PC-3 (cell line): ENCODE measurements around the gene NR5A2. TPM values are rescaled to one million over a fixed set of nuclear protein-coding genes. Genes with fewer than 3 reads are reported as not detected.

Experiments
- ATAC-seq: fragments of 200-7000 bp; cut with Tn5 transposase; 2 replicates; pipeline ENCODE4 v1.9.1; 2020; ENCODE audit warnings: mild to moderate bottlenecking, moderate library complexity
- BruUV-seq: library from RNA; stranded (reverse); fragments of 400-500 nt; replicated peaks from 2 replicates; lab custom pipeline; 2021; lab: Mats Ljungman, UMichigan
- CTCF ChIA-PET: fragments of 300-600 bp; sonication (Branson Sonifier 250); formaldehyde crosslinking; loops from one replicate; lab custom pipeline; 2022; ENCODE audit warnings: antibody characterized with exemption; lab: Charles Lee
- POLR2A ChIA-PET: fragments of 300-600 bp; sonication (Branson Sonifier 250); formaldehyde crosslinking; loops from one replicate; lab custom pipeline; 2022; ENCODE audit warnings: antibody characterized with exemption; ENCODE audit not compliant: unreplicated experiment; lab: Charles Lee
- DNase-seq: peaks from one replicate; pipeline ENCODE4 v3.0.0-alpha.2; 2015
- H2AFZ ChIP-seq: fragments of 300-600 bp; sonication (generic); 2 replicates; pipeline ENCODE4 v1.6.0; 2016; ENCODE audit warnings: antibody characterized with exemption, low read length
- H3F3A ChIP-seq: fragments of 300-600 bp; sonication (generic); one replicate; pipeline ENCODE4 v1.6.0; 2017; ENCODE audit warnings: antibody characterized with exemption, low read length, control low read depth, mild to moderate bottlenecking; ENCODE audit not compliant: unreplicated experiment
- H3K27ac ChIP-seq: fragments of 300-600 bp; sonication (generic); 2 replicates; pipeline ENCODE4 v1.5.1; 2016; ENCODE audit warnings: mild to moderate bottlenecking, low read length
- H3K27me3 ChIP-seq: fragments of 300-600 bp; sonication (generic); 2 replicates; pipeline ENCODE4 v1.6.1; 2016; ENCODE audit warnings: low read length, mixed read lengths
- H3K36me3 ChIP-seq: fragments of 300-600 bp; sonication (generic); 2 replicates; pipeline ENCODE4 v1.6.1; 2016; ENCODE audit warnings: low read depth, mixed run types, low read length, mixed read lengths
- H3K4me1 ChIP-seq: fragments of 300-600 bp; sonication (generic); 2 replicates; pipeline ENCODE4 v1.5.1; 2016; ENCODE audit warnings: low read length; ENCODE audit not compliant: insufficient read depth
- H3K4me2 ChIP-seq: fragments of 300-600 bp; sonication (generic); 2 replicates; pipeline ENCODE4 v1.6.0; 2016; ENCODE audit warnings: low read length
- H3K4me3 ChIP-seq: fragments of 300-600 bp; sonication (generic); 2 replicates; pipeline ENCODE4 v1.5.1; 2016; ENCODE audit warnings: mild to moderate bottlenecking, low read length, mixed read lengths
- H3K79me2 ChIP-seq: fragments of 300-600 bp; sonication (generic); 2 replicates; pipeline ENCODE4 v1.6.1; 2017; ENCODE audit warnings: low read length, mixed read lengths
- H3K9ac ChIP-seq: fragments of 300-600 bp; sonication (generic); 2 replicates; pipeline ENCODE4 v1.6.0; 2016; ENCODE audit warnings: mild to moderate bottlenecking, low read length
- H3K9me2 ChIP-seq: fragments of 300-600 bp; sonication (generic); replicated peaks from 2 replicates; pipeline ENCODE4 v1.6.1; 2016; ENCODE audit warnings: mixed run types, low read length, mixed read lengths
- H3K9me3 ChIP-seq: fragments of 300-600 bp; sonication (generic); 2 replicates; pipeline ENCODE4 v1.6.1; 2016; ENCODE audit warnings: low read length, mixed read lengths
- H4K20me1 ChIP-seq: fragments of 300-600 bp; sonication (generic); 2 replicates; pipeline ENCODE4 v1.6.1; 2016; ENCODE audit warnings: low read length, mixed read lengths
- EZH2 ChIP-seq: fragments of 300-600 bp; sonication (generic); IDR thresholded peaks from one replicate; pipeline ENCODE4 v1.6.1; 2017; ENCODE audit warnings: antibody characterized with exemption, mild to moderate bottlenecking, low read length; ENCODE audit not compliant: unreplicated experiment
- EZH2phosphoT487 ChIP-seq: fragments of 300-600 bp; sonication (generic); IDR thresholded peaks from 2 replicates; pipeline ENCODE4 v1.6.1; 2018; ENCODE audit warnings: mild to moderate bottlenecking, antibody characterized with exemption, low read length, borderline replicate concordance
- intact Hi-C: fragments of 100-400 bp; cut with micrococcal nuclease; formaldehyde crosslinking; loops from 2 replicates; pipeline ENCODE4 v1.9.0; 2023
- total RNA-seq: library from RNA; depleted of rRNA; stranded (reverse); fragments of >200 nt; gene quantifications from 2 replicates; pipeline ENCODE4 v1.2.3, GENCODE V29; 2014
- TF ChIP-seq, protein P1 (sequence below): fragments of 300-600 bp; sonication (generic); conservative IDR thresholded peaks from 2 replicates; pipeline ENCODE4 v1.5.1; 2017; ENCODE audit warnings: antibody characterized with exemption, low read depth, mild to moderate bottlenecking, low read length

Gene NR5A2
- total RNA-seq, 1 experiment from 2014 or later, result 0.36 TPM

DNA sequence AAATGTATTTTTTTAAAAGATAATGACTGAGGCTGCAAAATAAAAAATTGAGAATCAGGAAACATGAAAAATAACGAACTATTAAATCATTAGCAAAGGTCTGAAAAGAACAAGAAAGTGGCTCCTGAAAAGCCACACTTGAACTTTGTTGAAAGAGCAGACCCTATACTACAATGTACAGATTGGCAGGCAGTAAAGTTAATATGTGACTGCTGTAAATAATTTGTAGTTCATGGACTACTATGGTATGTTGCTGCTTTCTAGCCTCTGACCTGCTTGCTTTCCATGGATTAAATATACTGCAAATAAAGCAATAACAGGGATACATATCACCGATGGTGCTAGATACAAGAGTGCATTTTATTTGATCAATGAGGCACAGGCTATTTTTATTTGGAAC is 18.6 kb downstream of the NR5A2 start:
- POLR2A ChIA-PET, result no interaction called here
- BruUV-seq, result no TSS peak

DNA sequence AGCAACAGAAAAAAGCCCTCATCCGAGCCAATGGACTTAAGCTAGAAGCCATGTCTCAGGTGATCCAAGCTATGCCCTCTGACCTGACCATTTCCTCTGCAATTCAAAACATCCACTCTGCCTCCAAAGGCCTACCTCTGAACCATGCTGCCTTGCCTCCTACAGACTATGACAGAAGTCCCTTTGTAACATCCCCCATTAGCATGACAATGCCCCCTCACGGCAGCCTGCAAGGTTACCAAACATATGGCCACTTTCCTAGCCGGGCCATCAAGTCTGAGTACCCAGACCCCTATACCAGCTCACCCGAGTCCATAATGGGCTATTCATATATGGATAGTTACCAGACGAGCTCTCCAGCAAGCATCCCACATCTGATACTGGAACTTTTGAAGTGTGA is 20.7 kb downstream of the NR5A2 start:
- Histone ChIP-seq H3K79me2 (no peaks in the 10 kb centered on the region), H3K4me3 (no peak overlapping the region), H4K20me1 (no peaks in the 10 kb centered on the region), H3K9me3 (no peaks in the 10 kb centered on the region), H3K27ac (no peak overlapping the region), H3F3A (no peaks in the 10 kb centered on the region), H3K4me1 (no peaks in the 10 kb centered on the region), H3K36me3 (no peaks in the 10 kb centered on the region), H3K27me3 (peaks cover 30% of the 10 kb centered on the region), H3K4me2 (no peak overlapping the region), H2AFZ (no peak overlapping the region), H3K9ac (no peak overlapping the region), H3K9me2 (0 out of 2 replicates have a peak, but pooled peaks cover 3% of the 10 kb centered on the region)
- TF ChIP-seq EZH2 (no peak), EZH2phosphoT487 (no peak)
- TF ChIP-seq, protein P1, sequence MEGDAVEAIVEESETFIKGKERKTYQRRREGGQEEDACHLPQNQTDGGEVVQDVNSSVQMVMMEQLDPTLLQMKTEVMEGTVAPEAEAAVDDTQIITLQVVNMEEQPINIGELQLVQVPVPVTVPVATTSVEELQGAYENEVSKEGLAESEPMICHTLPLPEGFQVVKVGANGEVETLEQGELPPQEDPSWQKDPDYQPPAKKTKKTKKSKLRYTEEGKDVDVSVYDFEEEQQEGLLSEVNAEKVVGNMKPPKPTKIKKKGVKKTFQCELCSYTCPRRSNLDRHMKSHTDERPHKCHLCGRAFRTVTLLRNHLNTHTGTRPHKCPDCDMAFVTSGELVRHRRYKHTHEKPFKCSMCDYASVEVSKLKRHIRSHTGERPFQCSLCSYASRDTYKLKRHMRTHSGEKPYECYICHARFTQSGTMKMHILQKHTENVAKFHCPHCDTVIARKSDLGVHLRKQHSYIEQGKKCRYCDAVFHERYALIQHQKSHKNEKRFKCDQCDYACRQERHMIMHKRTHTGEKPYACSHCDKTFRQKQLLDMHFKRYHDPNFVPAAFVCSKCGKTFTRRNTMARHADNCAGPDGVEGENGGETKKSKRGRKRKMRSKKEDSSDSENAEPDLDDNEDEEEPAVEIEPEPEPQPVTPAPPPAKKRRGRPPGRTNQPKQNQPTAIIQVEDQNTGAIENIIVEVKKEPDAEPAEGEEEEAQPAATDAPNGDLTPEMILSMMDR, result no peak
- ChIA-PET POLR2A (interaction anchor here (0.6 kb wide), 1 partner anchor 13 kb away, joined by 5 read pairs; no protein-coding TSS in a partner anchor), CTCF (no interaction called here)
- intact Hi-C loops, result loop anchor here (2.0 to 10.0 kb wide), 2 partner anchors 19 to 63 kb away; no protein-coding TSS in a partner anchor
- DNase-seq (no peak), ATAC-seq (no peak)
- BruUV-seq, result no TSS peak

More for the DNA sequence above, 18.6 kb downstream of the NR5A2 start:
- TF ChIP-seq EZH2 (no peak), EZH2phosphoT487 (no peak; the same call in 1 of the 2 replicates)
- TF ChIP-seq, protein P1, result no peak
- no peak overlapping the region for H3K4me2 ChIP-seq
- H3K9me2 ChIP-seq, result 0 out of 2 replicates have a peak, but pooled peaks cover 3% of the 10 kb centered on the region
- no peaks in the 10 kb centered on the region for H4K20me1 ChIP-seq
- peaks cover 48% of the 10 kb centered on the region for H3K27me3 ChIP-seq
- CTCF ChIA-PET, result no interaction called here
- H3K27ac ChIP-seq, result no peak overlapping the region
- H3F3A ChIP-seq, result no peaks in the 10 kb centered on the region
- H3K4me3 ChIP-seq, result no peak overlapping the region
- no peaks in the 10 kb centered on the region for H3K79me2 ChIP-seq
- H3K36me3 ChIP-seq, result no peaks in the 10 kb centered on the region
- no peak overlapping the region for H2AFZ ChIP-seq
- no peak for DNase-seq
- H3K9me3 ChIP-seq, result no peaks in the 10 kb centered on the region
- H3K4me1 ChIP-seq, result no peaks in the 10 kb centered on the region
- ATAC-seq, result no peak
- intact Hi-C loops, result loop anchor here (10.0 kb wide), 1 partner anchor 61 kb away; no protein-coding TSS in a partner anchor
- H3K9ac ChIP-seq, result no peak overlapping the region

DNA sequence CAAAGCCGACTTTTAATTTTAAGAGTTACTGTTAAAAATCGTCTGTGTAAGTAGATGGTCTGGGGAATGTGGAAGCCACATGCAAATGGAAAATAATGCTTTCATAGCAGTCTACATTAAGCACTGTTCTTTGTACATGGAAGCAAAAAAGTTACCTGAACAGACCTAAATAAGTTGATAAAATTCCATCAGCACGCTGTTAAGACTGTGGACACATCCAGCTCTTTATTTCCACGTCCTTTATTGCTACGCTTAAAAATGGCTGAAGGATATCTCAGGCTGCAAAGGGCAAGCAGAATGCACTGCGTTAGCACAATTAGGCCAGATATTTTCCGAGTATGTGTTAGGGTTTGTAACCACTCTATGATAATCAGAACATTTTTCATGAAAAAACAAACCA is 22.3 kb downstream of the NR5A2 start:
- H3K9me2 ChIP-seq, result 0 out of 2 replicates have a peak, but pooled peaks cover 3% of the 10 kb centered on the region
- H3K4me3 ChIP-seq, result no peak overlapping the region
- no peaks in the 10 kb centered on the region for H3K36me3 ChIP-seq
- H3K27ac ChIP-seq, result no peak overlapping the region
- H3K4me1 ChIP-seq, result no peaks in the 10 kb centered on the region
- H3K79me2 ChIP-seq, result no peaks in the 10 kb centered on the region
- DNase-seq (no peak), ATAC-seq (no peak)
- intact Hi-C loops, result loop anchor here (2.0 to 10.0 kb wide), 2 partner anchors 21 to 65 kb away; no protein-coding TSS in a partner anchor
- no peaks in the 10 kb centered on the region for H4K20me1 ChIP-seq
- H3K27me3 ChIP-seq, result peaks cover 20% of the 10 kb centered on the region
- no peak overlapping the region for H2AFZ ChIP-seq
- H3F3A ChIP-seq, result no peaks in the 10 kb centered on the region
- ChIA-PET POLR2A (interaction anchor here (0.6 kb wide), 1 partner anchor 269 kb away, joined by 9 read pairs; no protein-coding TSS in a partner anchor), CTCF (no interaction called here)
- no peak overlapping the region for H3K9ac ChIP-seq
- BruUV-seq, result no TSS peak
- TF ChIP-seq EZH2phosphoT487 (no peak), EZH2 (no peak)
- TF ChIP-seq, protein P1, result no peak
- H3K9me3 ChIP-seq, result no peaks in the 10 kb centered on the region
- H3K4me2 ChIP-seq, result no peak overlapping the region
